WTC11 (cell line): Measurements from ENCODE around the gene UCKL1. TPM values are rescaled to one million over a fixed set of nuclear protein-coding genes. Genes with fewer than 3 reads are reported as not detected.

Experiments used
- ATAC-seq: fragments of 200-7000 bp; cut with Tn5 transposase; 2 replicates; pipeline ENCODE4 v1.10.0; 2021; ENCODE audit warnings: mild to moderate bottlenecking, moderate library complexity
- CTCF ChIA-PET: fragments of 300-600 bp; sonication (Branson Sonifier 250); formaldehyde crosslinking; loops from one replicate; lab custom pipeline; 2021; ENCODE audit warnings: antibody characterized with exemption; lab: Charles Lee
- POLR2A ChIA-PET: fragments of 350-600 bp; sonication (Branson Sonifier 250); formaldehyde crosslinking; loops from one replicate; lab custom pipeline; 2021; ENCODE audit warnings: antibody characterized with exemption; lab: Charles Lee
- DNase-seq: peaks from one replicate; pipeline ENCODE4 v3.0.0; 2021; ENCODE audit warnings: low spot score
- H3K27ac Mint-ChIP-seq: 2 replicates; pipeline ENCODE4 v1.8.0; 2021; ENCODE audit warnings: mixed read lengths
- H3K27me3 Mint-ChIP-seq: 2 replicates; pipeline ENCODE4 v1.8.0; 2021; ENCODE audit warnings: low read depth, mild to moderate bottlenecking, moderate library complexity, mixed read lengths
- H3K36me3 Mint-ChIP-seq: 2 replicates; pipeline ENCODE4 v1.8.0; 2021; ENCODE audit warnings: mixed read lengths
- H3K4me1 Mint-ChIP-seq: 2 replicates; pipeline ENCODE4 v1.8.0; 2022; ENCODE audit warnings: mixed read lengths
- H3K4me3 Mint-ChIP-seq: 2 replicates; pipeline ENCODE4 v1.8.0; 2021; ENCODE audit warnings: mild to moderate bottlenecking, moderate library complexity, mixed read lengths
- H3K9me3 Mint-ChIP-seq: 2 replicates; pipeline ENCODE4 v1.8.0; 2021; ENCODE audit warnings: mixed read lengths
- ATF1 ChIP-seq: sonication (generic); formaldehyde crosslinking; IDR thresholded peaks from 2 replicates; pipeline ENCODE4 v1.8.1; 2023; ENCODE audit warnings: mild to moderate bottlenecking, moderate library complexity, missing genetic modification reagents
- ESRRA ChIP-seq: sonication (generic); formaldehyde crosslinking; IDR thresholded peaks from 2 replicates; pipeline ENCODE4 v1.8.1; 2022; ENCODE audit warnings: mild to moderate bottlenecking, missing genetic modification reagents, borderline replicate concordance
- FOXP1 ChIP-seq: sonication (generic); formaldehyde crosslinking; IDR thresholded peaks from 2 replicates; pipeline ENCODE4 v1.8.0; 2022; ENCODE audit warnings: missing genetic modification reagents, mild to moderate bottlenecking, moderate library complexity, borderline replicate concordance
- HMGA2 ChIP-seq: fragments of 250-450 bp; sonication (Bioruptor Pico); IDR thresholded peaks from 2 replicates; pipeline ENCODE4 v1.4.0; 2021; ENCODE audit warnings: mild to moderate bottlenecking, moderate library complexity
- NFATC4 ChIP-seq: fragments of 250-450 bp; sonication (Bioruptor Pico); IDR thresholded peaks from 2 replicates; pipeline ENCODE4 v1.9.0; 2021; ENCODE audit warnings: mild to moderate bottlenecking
- NR1H2 ChIP-seq: sonication (generic); formaldehyde crosslinking; IDR thresholded peaks from 2 replicates; pipeline ENCODE4 v1.9.0; 2021; ENCODE audit warnings: mild to moderate bottlenecking, moderate library complexity, missing genetic modification reagents
- OVOL2 ChIP-seq: fragments of 250-450 bp; sonication (Bioruptor Pico); IDR thresholded peaks from 2 replicates; pipeline ENCODE4 v1.9.0; 2021; ENCODE audit warnings: mild to moderate bottlenecking, borderline replicate concordance
- PRRX2 ChIP-seq: fragments of 250-450 bp; sonication (Bioruptor Pico); IDR thresholded peaks from 2 replicates; pipeline ENCODE4 v1.8.0; 2021; ENCODE audit warnings: mild to moderate bottlenecking
- RORB ChIP-seq: fragments of 250-450 bp; sonication (Bioruptor Pico); IDR thresholded peaks from 2 replicates; pipeline ENCODE4 v1.9.0; 2021; ENCODE audit warnings: mild to moderate bottlenecking
- ZNF263 ChIP-seq: sonication (generic); formaldehyde crosslinking; IDR thresholded peaks from 2 replicates; pipeline ENCODE4 v1.8.1; 2022; ENCODE audit warnings: low read depth, mild to moderate bottlenecking, moderate library complexity, missing genetic modification reagents
- ZNF317 ChIP-seq: sonication (generic); formaldehyde crosslinking; IDR thresholded peaks from 2 replicates; pipeline ENCODE4 v1.8.1; 2023; ENCODE audit warnings: low read depth, mild to moderate bottlenecking, moderate library complexity, missing genetic modification reagents, borderline replicate concordance
- ZNF416 ChIP-seq: fragments of 250-450 bp; sonication (Bioruptor Pico); IDR thresholded peaks from 2 replicates; pipeline ENCODE4 v1.9.0; 2021; ENCODE audit warnings: mild to moderate bottlenecking, inconsistent platforms
- total RNA-seq: library from RNA; stranded (reverse); gene quantifications from 3 replicates; pipeline ENCODE4 v1.2.3, GENCODE V29; 2021
- TF ChIP-seq, protein P1 (sequence below): sonication (generic); formaldehyde crosslinking; IDR thresholded peaks from 2 replicates; pipeline ENCODE4 v1.8.0; 2022; ENCODE audit warnings: mild to moderate bottlenecking, missing genetic modification reagents
- TF ChIP-seq, protein P2 (sequence below): sonication (generic); formaldehyde crosslinking; IDR thresholded peaks from 2 replicates; pipeline ENCODE4 v1.8.0; 2023; ENCODE audit warnings: missing genetic modification reagents
- TF ChIP-seq, protein P3 (sequence below): sonication (generic); formaldehyde crosslinking; IDR thresholded peaks from 2 replicates; pipeline ENCODE4 v1.8.0; 2022; ENCODE audit warnings: mild to moderate bottlenecking, missing genetic modification reagents

The UCKL1 gene
- total RNA-seq, 1 experiment from 2014 or later: 51.2 TPM

DNA sequence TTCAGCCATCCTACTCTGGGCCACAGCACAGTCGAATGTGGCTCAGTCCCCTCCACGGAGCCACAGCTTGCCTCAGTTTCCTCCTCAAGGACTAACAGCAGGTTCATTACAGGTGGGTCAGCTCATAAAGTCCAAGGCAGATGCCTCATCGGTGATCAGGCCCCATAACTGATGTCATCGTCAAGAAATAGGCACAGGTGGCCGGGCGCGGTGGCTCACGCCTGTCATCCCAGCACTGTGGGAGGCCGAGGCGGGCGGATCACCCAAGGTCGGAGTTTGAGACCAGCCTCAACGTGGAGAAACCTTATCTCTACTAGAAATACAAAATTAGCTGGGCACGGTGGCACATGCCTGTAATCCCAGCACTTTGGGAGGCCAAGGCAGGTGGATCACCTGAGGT is 3.4 kb downstream of the UCKL1 start (continued):
- no peak for TF ChIP-seq HMGA2 (CRISPR knock-in tag)
- TF ChIP-seq, protein P1, sequence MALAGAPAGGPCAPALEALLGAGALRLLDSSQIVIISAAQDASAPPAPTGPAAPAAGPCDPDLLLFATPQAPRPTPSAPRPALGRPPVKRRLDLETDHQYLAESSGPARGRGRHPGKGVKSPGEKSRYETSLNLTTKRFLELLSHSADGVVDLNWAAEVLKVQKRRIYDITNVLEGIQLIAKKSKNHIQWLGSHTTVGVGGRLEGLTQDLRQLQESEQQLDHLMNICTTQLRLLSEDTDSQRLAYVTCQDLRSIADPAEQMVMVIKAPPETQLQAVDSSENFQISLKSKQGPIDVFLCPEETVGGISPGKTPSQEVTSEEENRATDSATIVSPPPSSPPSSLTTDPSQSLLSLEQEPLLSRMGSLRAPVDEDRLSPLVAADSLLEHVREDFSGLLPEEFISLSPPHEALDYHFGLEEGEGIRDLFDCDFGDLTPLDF: no peak
- no peak for TF ChIP-seq PRRX2 (CRISPR knock-in tag)
- no peak for TF ChIP-seq ZNF317 (CRISPR knock-in tag)
- no peak for TF ChIP-seq RORB (CRISPR knock-in tag)
- no peak for TF ChIP-seq OVOL2 (CRISPR knock-in tag)

DNA sequence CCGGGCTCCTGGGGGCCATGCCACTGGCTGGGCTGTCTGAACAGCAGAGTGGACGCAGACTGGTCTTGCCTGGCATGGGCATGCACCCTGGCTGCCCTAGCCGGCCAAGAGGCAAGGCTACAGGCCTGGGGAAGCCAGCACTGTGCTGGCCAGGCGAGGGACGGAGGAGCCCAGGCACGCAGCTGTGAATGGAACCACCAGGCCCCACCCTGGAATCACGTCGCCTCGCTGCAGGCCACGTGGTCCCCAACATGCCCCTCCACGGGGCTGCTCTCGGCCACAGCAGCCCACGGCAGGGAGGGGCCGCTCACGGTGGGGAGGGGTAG is 4.0 kb downstream of the UCKL1 start:
- no peak overlapping the region for H3K4me3 Mint-ChIP-seq
- DNase-seq (no peak), ATAC-seq (no peak)
- 0 out of 2 replicates have a peak, but pooled peaks cover 3% of the 10 kb centered on the region for H3K9me3 Mint-ChIP-seq
- peaks cover 26% of the 10 kb centered on the region for H3K4me1 Mint-ChIP-seq
- ChIA-PET CTCF (interaction anchor here (0.6 to 3.3 kb wide), 4 partner anchors 22 to 489 kb away, joined by 3 to 14 read pairs (median 4); partner anchors contain the start of gene PRPF6), POLR2A (interaction anchor here (1.0 kb wide), 1 partner anchor 11 kb away, joined by 4 read pairs; no protein-coding TSS in a partner anchor)
- TF ChIP-seq ATF1 (CRISPR knock-in tag) (no peak), ZNF416 (CRISPR knock-in tag) (no peak), ZNF263 (no peak)
- TF ChIP-seq, all 79 proteins: peak for 0
- Mint-ChIP-seq H3K27me3 (no peaks in the 10 kb centered on the region), H3K27ac (no peak overlapping the region), H3K36me3 (peaks cover 3% of the 10 kb centered on the region)

DNA sequence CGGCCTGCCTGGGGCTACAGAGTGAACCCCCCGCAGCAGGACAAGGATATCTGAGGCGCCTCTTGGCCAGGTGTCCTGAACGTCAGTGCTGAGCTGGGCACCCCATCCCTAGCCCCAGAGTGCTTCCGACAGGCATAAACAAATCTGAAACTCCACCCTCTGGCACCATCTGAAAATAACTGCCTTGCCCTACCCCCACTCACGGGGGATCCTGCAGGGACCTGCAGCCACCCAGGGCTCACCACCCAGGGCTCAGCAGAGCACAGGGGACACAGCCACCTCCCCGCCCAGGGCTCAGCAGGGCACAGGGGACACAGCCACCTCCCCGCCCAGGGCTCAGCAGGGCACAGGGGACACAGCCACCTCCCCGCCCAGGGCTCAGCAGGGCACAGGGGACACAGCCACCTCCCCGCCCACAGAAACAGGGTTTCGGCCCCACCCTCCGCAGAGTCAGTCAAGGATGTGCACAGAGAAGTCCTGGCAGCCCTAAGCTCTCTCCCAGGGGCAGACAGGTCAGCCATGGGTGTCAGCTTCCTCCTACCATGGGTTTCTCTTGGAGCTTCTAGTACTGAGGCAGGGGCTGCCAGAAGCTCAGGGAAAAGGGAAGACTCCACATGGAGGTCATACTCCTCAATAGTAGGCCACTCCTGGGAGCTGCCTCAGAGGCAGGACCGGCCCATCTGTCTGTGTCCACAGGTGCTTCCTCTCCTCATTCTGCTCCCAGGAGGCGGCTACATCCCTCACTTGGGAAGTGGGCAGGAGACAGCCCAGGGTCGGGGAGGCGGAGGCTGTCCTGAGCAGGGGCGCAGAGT is 4.6 kb downstream of the UCKL1 start:
- Mint-ChIP-seq H3K36me3 (peaks cover 3% of the 10 kb centered on the region), H3K27ac (no peak overlapping the region), H3K27me3 (no peaks in the 10 kb centered on the region), H3K9me3 (0 out of 2 replicates have a peak, but pooled peaks cover 3% of the 10 kb centered on the region), H3K4me3 (no peak overlapping the region), H3K4me1 (peaks cover 26% of the 10 kb centered on the region)
- DNase-seq (no peak), ATAC-seq (no peak)
- CTCF ChIA-PET: interaction anchor here (0.6 to 3.3 kb wide), 5 partner anchors 22 to 488 kb away, joined by 3 to 14 read pairs (median 3); partner anchors contain the start of gene PRPF6
- POLR2A ChIA-PET: interaction anchor here (1.0 kb wide), 1 partner anchor 10 kb away, joined by 4 read pairs; no protein-coding TSS in a partner anchor
- TF ChIP-seq, protein P2, sequence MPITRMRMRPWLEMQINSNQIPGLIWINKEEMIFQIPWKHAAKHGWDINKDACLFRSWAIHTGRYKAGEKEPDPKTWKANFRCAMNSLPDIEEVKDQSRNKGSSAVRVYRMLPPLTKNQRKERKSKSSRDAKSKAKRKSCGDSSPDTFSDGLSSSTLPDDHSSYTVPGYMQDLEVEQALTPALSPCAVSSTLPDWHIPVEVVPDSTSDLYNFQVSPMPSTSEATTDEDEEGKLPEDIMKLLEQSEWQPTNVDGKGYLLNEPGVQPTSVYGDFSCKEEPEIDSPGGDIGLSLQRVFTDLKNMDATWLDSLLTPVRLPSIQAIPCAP (CRISPR knock-in tag): no peak
- TF ChIP-seq, protein P3, sequence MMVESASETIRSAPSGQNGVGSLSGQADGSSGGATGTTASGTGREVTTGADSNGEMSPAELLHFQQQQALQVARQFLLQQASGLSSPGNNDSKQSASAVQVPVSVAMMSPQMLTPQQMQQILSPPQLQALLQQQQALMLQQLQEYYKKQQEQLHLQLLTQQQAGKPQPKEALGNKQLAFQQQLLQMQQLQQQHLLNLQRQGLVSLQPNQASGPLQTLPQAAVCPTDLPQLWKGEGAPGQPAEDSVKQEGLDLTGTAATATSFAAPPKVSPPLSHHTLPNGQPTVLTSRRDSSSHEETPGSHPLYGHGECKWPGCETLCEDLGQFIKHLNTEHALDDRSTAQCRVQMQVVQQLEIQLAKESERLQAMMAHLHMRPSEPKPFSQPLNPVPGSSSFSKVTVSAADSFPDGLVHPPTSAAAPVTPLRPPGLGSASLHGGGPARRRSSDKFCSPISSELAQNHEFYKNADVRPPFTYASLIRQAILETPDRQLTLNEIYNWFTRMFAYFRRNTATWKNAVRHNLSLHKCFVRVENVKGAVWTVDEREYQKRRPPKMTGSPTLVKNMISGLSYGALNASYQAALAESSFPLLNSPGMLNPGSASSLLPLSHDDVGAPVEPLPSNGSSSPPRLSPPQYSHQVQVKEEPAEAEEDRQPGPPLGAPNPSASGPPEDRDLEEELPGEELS (CRISPR knock-in tag): no peak
- TF ChIP-seq PRRX2 (CRISPR knock-in tag) (no peak), NFATC4 (CRISPR knock-in tag) (no peak), ESRRA (CRISPR knock-in tag) (no peak), FOXP1 (CRISPR knock-in tag) (no peak), NR1H2 (CRISPR knock-in tag) (no peak)
